HEK293 (cell line): ENCODE results near the gene NABP2.

Experiments used
- ATF2 ChIP-seq: fragments of 450-650 bp; formaldehyde crosslinking; IDR thresholded peaks from 2 replicates; pipeline ENCODE4 v1.5.1; 2016; ENCODE audit warnings: missing biosample characterization, missing genetic modification characterization, low read depth
- ELK4 ChIP-seq: IDR thresholded peaks from 2 replicates; pipeline ENCODE4 v1.6.1; 2011; ENCODE audit warnings: mild to moderate bottlenecking, low read depth, low read length, borderline replicate concordance
- KLF1 ChIP-seq: fragments of 450-650 bp; formaldehyde crosslinking; IDR thresholded peaks from 2 replicates; pipeline ENCODE4 v1.5.1; 2016; ENCODE audit warnings: missing biosample characterization, missing genetic modification characterization
- OSR2 ChIP-seq: fragments of 450-650 bp; formaldehyde crosslinking; IDR thresholded peaks from 2 replicates; pipeline ENCODE4 v1.5.1; 2016; ENCODE audit warnings: missing biosample characterization, missing genetic modification characterization
- PRDM1 ChIP-seq: fragments of 450-650 bp; formaldehyde crosslinking; IDR thresholded peaks from 2 replicates; pipeline ENCODE4; 2016; ENCODE audit warnings: missing biosample characterization, missing genetic modification characterization
- SP3 ChIP-seq: fragments of 450-650 bp; formaldehyde crosslinking; IDR thresholded peaks from 2 replicates; pipeline ENCODE4 v1.5.1; 2016; ENCODE audit warnings: missing biosample characterization, missing genetic modification characterization
- ZBTB11 ChIP-seq: fragments of 450-650 bp; formaldehyde crosslinking; conservative IDR thresholded peaks from 2 replicates; pipeline ENCODE4 v1.5.1; 2016; ENCODE audit warnings: low read depth, missing biosample characterization, missing genetic modification characterization
- ZBTB48 ChIP-seq: fragments of 450-650 bp; formaldehyde crosslinking; IDR thresholded peaks from 2 replicates; pipeline ENCODE4 v1.5.1; 2016; ENCODE audit warnings: missing biosample characterization, missing genetic modification characterization
- ZEB2 ChIP-seq: fragments of 450-650 bp; formaldehyde crosslinking; IDR thresholded peaks from 2 replicates; pipeline ENCODE4 v1.5.1; 2016; ENCODE audit warnings: missing biosample characterization, missing genetic modification characterization
- ZNF10 ChIP-seq: fragments of 450-650 bp; formaldehyde crosslinking; IDR thresholded peaks from 2 replicates; pipeline ENCODE4 v1.5.1; 2017; ENCODE audit warnings: missing biosample characterization, missing genetic modification characterization
- ZNF138 ChIP-seq: fragments of 450-650 bp; formaldehyde crosslinking; IDR thresholded peaks from 2 replicates; pipeline ENCODE4 v1.5.1; 2016; ENCODE audit warnings: missing biosample characterization, missing genetic modification characterization, borderline replicate concordance
- ZNF16 ChIP-seq: fragments of 450-650 bp; formaldehyde crosslinking; IDR thresholded peaks from 2 replicates; pipeline ENCODE4 v1.5.1; 2016; ENCODE audit warnings: low read depth, missing biosample characterization, missing genetic modification characterization
- ZNF184 ChIP-seq: fragments of 450-650 bp; IDR thresholded peaks from 2 replicates; pipeline ENCODE4 v1.5.1; 2018; ENCODE audit warnings: missing biosample characterization, mild to moderate bottlenecking, missing genetic modification characterization
- ZNF223 ChIP-seq: fragments of 450-650 bp; formaldehyde crosslinking; IDR thresholded peaks from 2 replicates; pipeline ENCODE4 v1.5.1; 2016; ENCODE audit warnings: missing biosample characterization, missing genetic modification characterization
- ZNF341 ChIP-seq: fragments of 450-650 bp; formaldehyde crosslinking; IDR thresholded peaks from 2 replicates; pipeline ENCODE4; 2016; ENCODE audit warnings: low read depth, missing biosample characterization, missing genetic modification characterization
- ZNF366 ChIP-seq: fragments of 450-650 bp; formaldehyde crosslinking; conservative IDR thresholded peaks from 2 replicates; pipeline ENCODE4 v1.5.1; 2016; ENCODE audit warnings: missing biosample characterization, missing genetic modification characterization
- ZNF37A ChIP-seq: fragments of 450-650 bp; IDR thresholded peaks from 2 replicates; pipeline ENCODE4 v1.5.1; 2018; ENCODE audit warnings: missing biosample characterization, missing genetic modification characterization
- ZNF391 ChIP-seq: fragments of 450-650 bp; formaldehyde crosslinking; IDR thresholded peaks from 2 replicates; pipeline ENCODE4 v1.5.1; 2016; ENCODE audit warnings: low read depth, missing biosample characterization, missing genetic modification characterization, borderline replicate concordance
- ZNF394 ChIP-seq: fragments of 450-650 bp; formaldehyde crosslinking; IDR thresholded peaks from 2 replicates; pipeline ENCODE4 v1.5.1; 2016; ENCODE audit warnings: missing biosample characterization, missing genetic modification characterization, mild to moderate bottlenecking, moderate library complexity, borderline replicate concordance
- ZNF426 ChIP-seq: fragments of 450-650 bp; formaldehyde crosslinking; IDR thresholded peaks from 2 replicates; pipeline ENCODE4 v1.5.1; 2017; ENCODE audit warnings: missing biosample characterization, missing genetic modification characterization, mild to moderate bottlenecking, inconsistent platforms, moderate library complexity
- ZNF449 ChIP-seq: fragments of 450-650 bp; formaldehyde crosslinking; IDR thresholded peaks from 2 replicates; pipeline ENCODE4 v1.5.1; 2017; ENCODE audit warnings: missing biosample characterization, mild to moderate bottlenecking, missing genetic modification characterization, moderate library complexity
- ZNF510 ChIP-seq: fragments of 450-650 bp; formaldehyde crosslinking; IDR thresholded peaks from 2 replicates; pipeline ENCODE4 v1.5.1; 2018; ENCODE audit warnings: mild to moderate bottlenecking, missing genetic modification characterization, missing biosample characterization; ENCODE audit not compliant: insufficient replicate concordance
- ZNF514 ChIP-seq: fragments of 450-650 bp; formaldehyde crosslinking; IDR thresholded peaks from 2 replicates; pipeline ENCODE4 v1.5.1; 2016; ENCODE audit warnings: missing biosample characterization, missing genetic modification characterization
- ZNF518A ChIP-seq: fragments of 450-650 bp; formaldehyde crosslinking; conservative IDR thresholded peaks from 2 replicates; pipeline ENCODE4 v1.5.1; 2016; ENCODE audit warnings: low read depth, missing biosample characterization, missing genetic modification characterization
- ZNF621 ChIP-seq: fragments of 450-650 bp; formaldehyde crosslinking; IDR thresholded peaks from 2 replicates; pipeline ENCODE4 v1.5.1; 2017; ENCODE audit warnings: missing biosample characterization, missing genetic modification characterization
- ZNF701 ChIP-seq: fragments of 450-650 bp; formaldehyde crosslinking; IDR thresholded peaks from 2 replicates; pipeline ENCODE4 v1.5.1; 2016; ENCODE audit warnings: missing biosample characterization, missing genetic modification characterization
- ZNF777 ChIP-seq: fragments of 450-650 bp; formaldehyde crosslinking; IDR thresholded peaks from 2 replicates; pipeline ENCODE4 v1.5.1; 2017; ENCODE audit warnings: missing biosample characterization, missing genetic modification characterization, borderline replicate concordance
- ZNF792 ChIP-seq: fragments of 450-650 bp; formaldehyde crosslinking; IDR thresholded peaks from 2 replicates; pipeline ENCODE4 v1.5.1; 2016; ENCODE audit warnings: missing biosample characterization, missing genetic modification characterization

The NABP2 gene

GRCh38 chr12:56224102-56224701, at the start of gene NABP2 (continued):
- TF ChIP-seq ZNF138: no peak
- no peak for TF ChIP-seq KLF1
- no peak for TF ChIP-seq OSR2 (tag by site-specific recombination)
- TF ChIP-seq ZNF510: no peak
- TF ChIP-seq ZNF366: peak; percentile 68
- TF ChIP-seq ZBTB11 (tag by site-specific recombination): peak; percentile 94
- TF ChIP-seq ZNF518A: peak; percentile 63
- TF ChIP-seq ZNF777 (tag by site-specific recombination): no peak
- TF ChIP-seq ZNF426 (tag by site-specific recombination): no peak
- peak; percentile 69; the same call in 1 of the 2 replicates for TF ChIP-seq PRDM1 (tag by site-specific recombination)
- TF ChIP-seq ATF2 (tag by site-specific recombination): no peak
- no peak for TF ChIP-seq ZNF701 (tag by site-specific recombination)
- no peak for TF ChIP-seq ZNF514 (tag by site-specific recombination)
- TF ChIP-seq ZBTB48 (tag by site-specific recombination): peak; percentile 95
- TF ChIP-seq SP3 (tag by site-specific recombination): peak; percentile 64
- peak; percentile 94 for TF ChIP-seq ZNF341
- TF ChIP-seq ZNF37A (tag by site-specific recombination): no peak
- TF ChIP-seq ZNF223: no peak
- peak; percentile 78; the same call in 1 of the 2 replicates for TF ChIP-seq ELK4
- TF ChIP-seq ZNF16 (tag by site-specific recombination): no peak
- TF ChIP-seq ZNF394: peak; percentile 38; the same call in 1 of the 2 replicates
- no peak for TF ChIP-seq ZNF792
- no peak for TF ChIP-seq ZNF449 (tag by site-specific recombination)
- no peak for TF ChIP-seq ZNF184 (tag by site-specific recombination)
- no peak for TF ChIP-seq ZNF10 (tag by site-specific recombination)
- TF ChIP-seq ZNF621: no peak
- peak; percentile 92 for TF ChIP-seq ZEB2 (tag by site-specific recombination)
- peak; percentile 83; the same call in 1 of the 2 replicates for TF ChIP-seq ZNF391
